A673 (cell line): ENCODE results near the gene FBXO41. TPM values are rescaled to one million over a fixed set of nuclear protein-coding genes. Genes with fewer than 3 reads are reported as not detected.

ENCODE experiments used
- BruUV-seq: library from RNA; stranded (reverse); fragments of 400-500 nt; replicated peaks from 2 replicates; lab custom pipeline; 2021; lab: Mats Ljungman, UMichigan
- CTCF ChIA-PET: fragments of 300-600 bp; sonication (Branson Sonifier 250); formaldehyde crosslinking; loops from one replicate; lab custom pipeline; 2022; ENCODE audit warnings: antibody characterized with exemption; lab: Charles Lee
- POLR2A ChIA-PET: fragments of 300-600 bp; sonication (Branson Sonifier 250); formaldehyde crosslinking; loops from one replicate; lab custom pipeline; 2022; ENCODE audit warnings: antibody characterized with exemption; ENCODE audit not compliant: low non-redundant PET; lab: Charles Lee
- DNase-seq: peaks from one replicate; pipeline ENCODE4 v3.0.0-alpha.2; 2015; ENCODE audit warnings: low spot score
- H3K27ac ChIP-seq: fragments of 200-600 bp; sonication (generic); 2 replicates; pipeline ENCODE4 v1.5.1; 2016; ENCODE audit warnings: mixed run types, low read depth, mild to moderate bottlenecking, mixed read lengths, antibody characterized with exemption, low read length; ENCODE audit not compliant: poor library complexity, severe bottlenecking
- H3K27me3 ChIP-seq: fragments of 200-600 bp; sonication (generic); replicated peaks from 2 replicates; pipeline ENCODE4 v1.6.1; 2017; ENCODE audit warnings: mixed run types, low read depth, mild to moderate bottlenecking, mixed read lengths, antibody characterized with exemption, low read length; ENCODE audit not compliant: insufficient read depth, poor library complexity
- H3K36me3 ChIP-seq: fragments of 200-600 bp; sonication (generic); 2 replicates; pipeline ENCODE4 v1.6.1; 2016; ENCODE audit warnings: mixed run types, mild to moderate bottlenecking, mixed read lengths, antibody characterized with exemption, low read length; ENCODE audit not compliant: insufficient read depth, poor library complexity, severe bottlenecking
- H3K4me1 ChIP-seq: fragments of 200-600 bp; sonication (generic); 2 replicates; pipeline ENCODE4 v1.6.1; 2017; ENCODE audit warnings: mixed run types, mild to moderate bottlenecking, mixed read lengths, antibody characterized with exemption, low read length; ENCODE audit not compliant: insufficient read depth, poor library complexity, severe bottlenecking
- H3K4me3 ChIP-seq: fragments of 200-600 bp; sonication (generic); 2 replicates; pipeline ENCODE4 v1.5.1; 2016; ENCODE audit warnings: low read depth, mixed run types, mild to moderate bottlenecking, mixed read lengths, low read length; ENCODE audit not compliant: poor library complexity, severe bottlenecking
- H3K9me3 ChIP-seq: fragments of 200-600 bp; sonication (generic); 2 replicates; pipeline ENCODE4 v1.6.1; 2016; ENCODE audit warnings: mixed run types, low read depth, mild to moderate bottlenecking, mixed read lengths, antibody characterized with exemption, low read length; ENCODE audit not compliant: poor library complexity, severe bottlenecking
- CTCF ChIP-seq: fragments of 300-800, 200-600 bp; sonication (generic); conservative IDR thresholded peaks from 2 replicates; pipeline ENCODE4 v1.5.1; 2017; ENCODE audit warnings: low read depth, mild to moderate bottlenecking, antibody characterized with exemption, low read length, moderate library complexity, mixed read lengths
- EZH2 ChIP-seq: fragments of 200-600 bp; sonication (generic); IDR thresholded peaks from 2 replicates; pipeline ENCODE4 v1.6.1; 2017; ENCODE audit warnings: borderline replicate concordance, low read depth, mild to moderate bottlenecking, mixed read lengths, antibody characterized with exemption, low read length; ENCODE audit not compliant: poor library complexity, severe bottlenecking
- intact Hi-C: fragments of 100-400 bp; cut with micrococcal nuclease; formaldehyde crosslinking; loops from one replicate; pipeline ENCODE4 v1.10.0; 2022; ENCODE audit not compliant: unreplicated experiment
- total RNA-seq: library from RNA; stranded (reverse); gene quantifications from 2 replicates; pipeline ENCODE4 v1.2.3, GENCODE V29; 2021

Gene FBXO41
- total RNA-seq, 1 experiment from 2014 or later, result 8.6 TPM

- no peaks in the 10 kb centered on the region for H3K27me3 ChIP-seq
- no peak overlapping the region for H3K4me3 ChIP-seq
- intact Hi-C loops, result no loop called here
- DNase-seq, result no peak
- H3K4me1 ChIP-seq, result no peaks in the 10 kb centered on the region
- H3K9me3 ChIP-seq, result no peaks in the 10 kb centered on the region
- no peaks in the 10 kb centered on the region for H3K36me3 ChIP-seq
- ChIA-PET CTCF (no interaction called here), POLR2A (no interaction called here)
- H3K27ac ChIP-seq, result no peak overlapping the region
- BruUV-seq, result no TSS peak
- TF ChIP-seq EZH2 (no peak), CTCF (no peak)
Measured at GRCh38 chr2:73314441-73314840, 30.2 kb upstream of the FBXO41 start.

- CTCF ChIA-PET, result no interaction called here
Measured at GRCh38 chr2:73307720-73308119, 23.4 kb upstream of the FBXO41 start.

GRCh38 chr2:73301636-73302035 lies 17.4 kb upstream of the FBXO41 start:
- POLR2A ChIA-PET, result no interaction called here
- peaks cover 10% of the 10 kb centered on the region for H3K27me3 ChIP-seq
- DNase-seq, result no peak
- TF ChIP-seq CTCF, result no peak
- TF ChIP-seq EZH2, result no peak
- H3K4me3 ChIP-seq, result no peak overlapping the region
- BruUV-seq, result no TSS peak
- H3K4me1 ChIP-seq, result no peaks in the 10 kb centered on the region
- H3K36me3 ChIP-seq, result no peaks in the 10 kb centered on the region
- H3K27ac ChIP-seq, result no peak overlapping the region
- no peaks in the 10 kb centered on the region for H3K9me3 ChIP-seq
- CTCF ChIA-PET, result no interaction called here
- intact Hi-C loops, result no loop called here

More at GRCh38 chr2:73307720-73308119, 23.4 kb upstream of the FBXO41 start:
- no peak for DNase-seq
- no peaks in the 10 kb centered on the region for H3K4me1 ChIP-seq
- H3K27ac ChIP-seq, result no peak overlapping the region
- no peaks in the 10 kb centered on the region for H3K9me3 ChIP-seq
- no peaks in the 10 kb centered on the region for H3K36me3 ChIP-seq
- TF ChIP-seq EZH2, result no peak
- TF ChIP-seq CTCF, result no peak
- H3K4me3 ChIP-seq, result no peak overlapping the region
- POLR2A ChIA-PET, result no interaction called here
- H3K27me3 ChIP-seq, result peaks cover 4% of the 10 kb centered on the region
- intact Hi-C loops, result no loop called here
- no TSS peak for BruUV-seq
